HepG2 (cell line): Measurements from ENCODE around the gene RAD23A. TPM values are rescaled to one million over a fixed set of nuclear protein-coding genes. Genes with fewer than 3 reads are reported as not detected.

Source experiments
- HDAC2 ChIP-seq: sonication (generic); formaldehyde crosslinking; IDR thresholded peaks from 2 replicates; pipeline ENCODE4 v1.4.0; 2020; ENCODE audit warnings: missing genetic modification reagents
- HNF4A ChIP-seq: sonication (generic); formaldehyde crosslinking; IDR thresholded peaks from 2 replicates; pipeline ENCODE4 v1.4.0; 2020; ENCODE audit warnings: missing genetic modification reagents
- KLF6 ChIP-seq: IDR thresholded peaks from 2 replicates; pipeline ENCODE4 v1.8.0; 2016; ENCODE audit warnings: missing biosample characterization, missing genetic modification reagents
- MTF1 ChIP-seq: sonication (generic); formaldehyde crosslinking; IDR thresholded peaks from 2 replicates; pipeline ENCODE4 v1.5.0; 2020; ENCODE audit warnings: missing genetic modification reagents
- POLR2AphosphoS2 ChIP-seq: IDR thresholded peaks from 2 replicates; pipeline ENCODE4 v1.6.1; 2011; ENCODE audit warnings: low read depth, low read length, improper control_type of control experiment
- RAD21 ChIP-seq: fragments of 450-650 bp; formaldehyde crosslinking; IDR thresholded peaks from 2 replicates; pipeline ENCODE4 v1.5.0; 2020; ENCODE audit warnings: mild to moderate bottlenecking
- RBM39 ChIP-seq: fragments of 200-400 bp; formaldehyde crosslinking; IDR thresholded peaks from one replicate; pipeline ENCODE4 v1.6.1; 2018; ENCODE audit warnings: antibody characterized with exemption, mild to moderate bottlenecking, low read depth, low read length; ENCODE audit not compliant: poor library complexity, severe bottlenecking
- SAP130 ChIP-seq: IDR thresholded peaks from 2 replicates; pipeline ENCODE4 v1.6.1; 2016; ENCODE audit warnings: low read depth
- THYN1 ChIP-seq: sonication (generic); formaldehyde crosslinking; IDR thresholded peaks from 2 replicates; pipeline ENCODE4 v1.8.1; 2023; ENCODE audit warnings: low read depth, mild to moderate bottlenecking, moderate library complexity, missing genetic modification reagents, borderline replicate concordance
- ZNF205 ChIP-seq: IDR thresholded peaks from 2 replicates; pipeline ENCODE4 v1.6.1; 2018; ENCODE audit warnings: missing biosample characterization, missing genetic modification reagents
- ZNF629 ChIP-seq: sonication (generic); formaldehyde crosslinking; conservative IDR thresholded peaks from 2 replicates; pipeline ENCODE4 v1.5.0; 2020; ENCODE audit warnings: missing genetic modification reagents
- ZNF878 ChIP-seq: sonication (generic); formaldehyde crosslinking; IDR thresholded peaks from 2 replicates; pipeline ENCODE4 v1.8.1; 2023; ENCODE audit warnings: mild to moderate bottlenecking, missing genetic modification reagents, moderate library complexity
- polyA plus RNA-seq, 8 experiments: library from polyadenylated mRNA; depleted of rRNA in 3 of 8; stranded (reverse) in 7 of 8; unstranded in 1 of 8; fragments of >200 nt; fragmentation: Illumina TruSeq in 4 of 8; extraction: Trizol in 4 of 8; gene quantifications; 2 replicates each; pipeline versions ENCODE4 v1.2.1 to v1.2.3, GENCODE V29; 2011 to 2016; ENCODE audit warnings: low read depth in 4 of 8, missing spikeins in 1 of 8, mixed read lengths in 1 of 8; ENCODE audit not compliant: insufficient read depth in 1 of 8
- total RNA-seq, 5 experiments: library from RNA; depleted of rRNA; stranded (reverse); fragments of >200 nt; fragmentation: Illumina TruSeq; extraction: Trizol; gene quantifications; 2 replicates each; pipeline ENCODE4 v1.2.3, GENCODE V29; 2016; ENCODE audit warnings: low read depth in 1 of 5
- TF ChIP-seq, protein P1 (sequence below): sonication (generic); formaldehyde crosslinking; IDR thresholded peaks from 2 replicates; pipeline ENCODE4 v1.9.0; 2022; ENCODE audit warnings: missing genetic modification reagents, mild to moderate bottlenecking, borderline replicate concordance
- TF ChIP-seq, protein P2 (sequence below): sonication (generic); formaldehyde crosslinking; IDR thresholded peaks from 2 replicates; pipeline ENCODE4 v1.8.1; 2023; ENCODE audit warnings: missing genetic modification reagents, mild to moderate bottlenecking, borderline replicate concordance
- TF ChIP-seq, protein P3 (sequence below): sonication (generic); formaldehyde crosslinking; IDR thresholded peaks from 2 replicates; pipeline ENCODE4 v1.4.0; 2020; ENCODE audit warnings: missing genetic modification reagents
- TF ChIP-seq, protein P4 (sequence below): sonication (generic); formaldehyde crosslinking; IDR thresholded peaks from 2 replicates; pipeline ENCODE4 v1.4.0; 2020; ENCODE audit warnings: missing genetic modification reagents

The RAD23A gene
- total and polyA plus RNA-seq, 2 of the 13 experiments (the other 11 are each of a cell fraction or from before 2014, with no cell fraction given) = 42.5 to 54.2 TPM

DNA sequence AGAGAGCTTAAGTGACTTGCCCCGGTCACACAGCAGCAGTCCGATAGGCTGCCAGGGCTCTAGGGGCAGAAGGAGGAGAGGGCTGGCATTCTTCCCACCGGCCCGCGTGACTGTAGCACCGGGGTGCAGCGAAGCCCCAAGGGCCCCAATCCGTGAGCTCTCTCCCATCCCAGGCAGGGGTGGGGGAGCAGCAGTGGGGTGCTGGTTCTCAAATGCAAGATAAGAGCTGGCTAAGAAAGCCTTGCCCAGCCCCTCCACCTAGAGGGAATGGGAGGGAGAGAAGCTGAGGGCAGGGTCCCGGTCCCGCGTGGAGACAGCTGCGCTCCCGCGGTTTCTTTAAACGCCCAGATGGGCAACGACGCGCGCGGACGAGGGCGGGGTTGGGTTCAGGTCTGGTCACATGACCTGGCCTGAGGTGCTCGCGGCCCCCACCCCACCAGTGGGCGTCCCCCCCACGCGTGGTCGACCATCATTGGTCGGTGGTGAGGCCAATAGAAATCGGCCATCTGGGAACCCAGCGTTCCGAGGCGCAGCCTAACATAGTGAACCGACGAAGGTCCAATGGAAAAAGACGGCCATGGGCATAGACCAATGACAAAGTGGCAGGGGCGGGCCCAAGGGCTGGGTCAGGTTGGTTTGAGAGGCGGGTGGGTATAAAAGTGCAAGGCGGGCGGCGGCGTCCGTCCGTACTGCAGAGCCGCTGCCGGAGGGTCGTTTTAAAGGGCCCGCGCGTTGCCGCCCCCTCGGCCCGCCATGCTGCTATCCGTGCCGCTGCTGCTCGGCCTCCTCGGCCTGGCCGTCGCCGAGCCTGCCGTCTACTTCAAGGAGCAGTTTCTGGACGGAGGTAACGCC, 7.5 kb upstream of the RAD23A start, which contains the start of gene CALR (continued):
- TF ChIP-seq SAP130 (peak; percentile 82), MTF1 (CRISPR knock-in tag) (no peak), ZNF878 (CRISPR knock-in tag) (no peak), ZNF629 (no peak), RAD21 (CRISPR knock-in tag) (peak; percentile 11), ZNF205 (no peak), KLF6 (peak; percentile 78; the same call in 1 of the 2 replicates), THYN1 (no peak), RBM39 (peak; percentile 90), POLR2AphosphoS2 (peak; percentile 76; the same call in 1 of the 2 replicates), HDAC2 (CRISPR knock-in tag) (peak; percentile 62; the same call in 1 of the 2 replicates), HNF4A (CRISPR knock-in tag) (no peak)
- TF ChIP-seq, protein P1, sequence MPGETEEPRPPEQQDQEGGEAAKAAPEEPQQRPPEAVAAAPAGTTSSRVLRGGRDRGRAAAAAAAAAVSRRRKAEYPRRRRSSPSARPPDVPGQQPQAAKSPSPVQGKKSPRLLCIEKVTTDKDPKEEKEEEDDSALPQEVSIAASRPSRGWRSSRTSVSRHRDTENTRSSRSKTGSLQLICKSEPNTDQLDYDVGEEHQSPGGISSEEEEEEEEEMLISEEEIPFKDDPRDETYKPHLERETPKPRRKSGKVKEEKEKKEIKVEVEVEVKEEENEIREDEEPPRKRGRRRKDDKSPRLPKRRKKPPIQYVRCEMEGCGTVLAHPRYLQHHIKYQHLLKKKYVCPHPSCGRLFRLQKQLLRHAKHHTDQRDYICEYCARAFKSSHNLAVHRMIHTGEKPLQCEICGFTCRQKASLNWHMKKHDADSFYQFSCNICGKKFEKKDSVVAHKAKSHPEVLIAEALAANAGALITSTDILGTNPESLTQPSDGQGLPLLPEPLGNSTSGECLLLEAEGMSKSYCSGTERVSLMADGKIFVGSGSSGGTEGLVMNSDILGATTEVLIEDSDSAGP = peak; percentile 99
- TF ChIP-seq, protein P2, sequence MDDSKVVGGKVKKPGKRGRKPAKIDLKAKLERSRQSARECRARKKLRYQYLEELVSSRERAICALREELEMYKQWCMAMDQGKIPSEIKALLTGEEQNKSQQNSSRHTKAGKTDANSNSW (CRISPR knock-in tag) = no peak; the same call in 1 of the 2 replicates
- TF ChIP-seq, protein P3, sequence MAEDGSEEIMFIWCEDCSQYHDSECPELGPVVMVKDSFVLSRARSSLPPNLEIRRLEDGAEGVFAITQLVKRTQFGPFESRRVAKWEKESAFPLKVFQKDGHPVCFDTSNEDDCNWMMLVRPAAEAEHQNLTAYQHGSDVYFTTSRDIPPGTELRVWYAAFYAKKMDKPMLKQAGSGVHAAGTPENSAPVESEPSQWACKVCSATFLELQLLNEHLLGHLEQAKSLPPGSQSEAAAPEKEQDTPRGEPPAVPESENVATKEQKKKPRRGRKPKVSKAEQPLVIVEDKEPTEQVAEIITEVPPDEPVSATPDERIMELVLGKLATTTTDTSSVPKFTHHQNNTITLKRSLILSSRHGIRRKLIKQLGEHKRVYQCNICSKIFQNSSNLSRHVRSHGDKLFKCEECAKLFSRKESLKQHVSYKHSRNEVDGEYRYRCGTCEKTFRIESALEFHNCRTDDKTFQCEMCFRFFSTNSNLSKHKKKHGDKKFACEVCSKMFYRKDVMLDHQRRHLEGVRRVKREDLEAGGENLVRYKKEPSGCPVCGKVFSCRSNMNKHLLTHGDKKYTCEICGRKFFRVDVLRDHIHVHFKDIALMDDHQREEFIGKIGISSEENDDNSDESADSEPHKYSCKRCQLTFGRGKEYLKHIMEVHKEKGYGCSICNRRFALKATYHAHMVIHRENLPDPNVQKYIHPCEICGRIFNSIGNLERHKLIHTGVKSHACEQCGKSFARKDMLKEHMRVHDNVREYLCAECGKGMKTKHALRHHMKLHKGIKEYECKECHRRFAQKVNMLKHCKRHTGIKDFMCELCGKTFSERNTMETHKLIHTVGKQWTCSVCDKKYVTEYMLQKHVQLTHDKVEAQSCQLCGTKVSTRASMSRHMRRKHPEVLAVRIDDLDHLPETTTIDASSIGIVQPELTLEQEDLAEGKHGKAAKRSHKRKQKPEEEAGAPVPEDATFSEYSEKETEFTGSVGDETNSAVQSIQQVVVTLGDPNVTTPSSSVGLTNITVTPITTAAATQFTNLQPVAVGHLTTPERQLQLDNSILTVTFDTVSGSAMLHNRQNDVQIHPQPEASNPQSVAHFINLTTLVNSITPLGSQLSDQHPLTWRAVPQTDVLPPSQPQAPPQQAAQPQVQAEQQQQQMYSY (CRISPR knock-in tag) = no peak
- TF ChIP-seq, protein P4, sequence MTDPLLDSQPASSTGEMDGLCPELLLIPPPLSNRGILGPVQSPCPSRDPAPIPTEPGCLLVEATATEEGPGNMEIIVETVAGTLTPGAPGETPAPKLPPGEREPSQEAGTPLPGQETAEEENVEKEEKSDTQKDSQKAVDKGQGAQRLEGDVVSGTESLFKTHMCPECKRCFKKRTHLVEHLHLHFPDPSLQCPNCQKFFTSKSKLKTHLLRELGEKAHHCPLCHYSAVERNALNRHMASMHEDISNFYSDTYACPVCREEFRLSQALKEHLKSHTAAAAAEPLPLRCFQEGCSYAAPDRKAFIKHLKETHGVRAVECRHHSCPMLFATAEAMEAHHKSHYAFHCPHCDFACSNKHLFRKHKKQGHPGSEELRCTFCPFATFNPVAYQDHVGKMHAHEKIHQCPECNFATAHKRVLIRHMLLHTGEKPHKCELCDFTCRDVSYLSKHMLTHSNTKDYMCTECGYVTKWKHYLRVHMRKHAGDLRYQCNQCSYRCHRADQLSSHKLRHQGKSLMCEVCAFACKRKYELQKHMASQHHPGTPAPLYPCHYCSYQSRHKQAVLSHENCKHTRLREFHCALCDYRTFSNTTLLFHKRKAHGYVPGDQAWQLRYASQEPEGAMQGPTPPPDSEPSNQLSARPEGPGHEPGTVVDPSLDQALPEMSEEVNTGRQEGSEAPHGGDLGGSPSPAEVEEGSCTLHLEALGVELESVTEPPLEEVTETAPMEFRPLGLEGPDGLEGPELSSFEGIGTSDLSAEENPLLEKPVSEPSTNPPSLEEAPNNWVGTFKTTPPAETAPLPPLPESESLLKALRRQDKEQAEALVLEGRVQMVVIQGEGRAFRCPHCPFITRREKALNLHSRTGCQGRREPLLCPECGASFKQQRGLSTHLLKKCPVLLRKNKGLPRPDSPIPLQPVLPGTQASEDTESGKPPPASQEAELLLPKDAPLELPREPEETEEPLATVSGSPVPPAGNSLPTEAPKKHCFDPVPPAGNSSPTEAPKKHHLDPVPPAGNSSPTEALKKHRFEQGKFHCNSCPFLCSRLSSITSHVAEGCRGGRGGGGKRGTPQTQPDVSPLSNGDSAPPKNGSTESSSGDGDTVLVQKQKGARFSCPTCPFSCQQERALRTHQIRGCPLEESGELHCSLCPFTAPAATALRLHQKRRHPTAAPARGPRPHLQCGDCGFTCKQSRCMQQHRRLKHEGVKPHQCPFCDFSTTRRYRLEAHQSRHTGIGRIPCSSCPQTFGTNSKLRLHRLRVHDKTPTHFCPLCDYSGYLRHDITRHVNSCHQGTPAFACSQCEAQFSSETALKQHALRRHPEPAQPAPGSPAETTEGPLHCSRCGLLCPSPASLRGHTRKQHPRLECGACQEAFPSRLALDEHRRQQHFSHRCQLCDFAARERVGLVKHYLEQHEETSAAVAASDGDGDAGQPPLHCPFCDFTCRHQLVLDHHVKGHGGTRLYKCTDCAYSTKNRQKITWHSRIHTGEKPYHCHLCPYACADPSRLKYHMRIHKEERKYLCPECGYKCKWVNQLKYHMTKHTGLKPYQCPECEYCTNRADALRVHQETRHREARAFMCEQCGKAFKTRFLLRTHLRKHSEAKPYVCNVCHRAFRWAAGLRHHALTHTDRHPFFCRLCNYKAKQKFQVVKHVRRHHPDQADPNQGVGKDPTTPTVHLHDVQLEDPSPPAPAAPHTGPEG = peak; percentile 28; the same call in 1 of the 2 replicates
